Occipital lobe (tissue), 2 donors: ENCODE measurements around the gene FGF4. TPM values are rescaled to one million over a fixed set of nuclear protein-coding genes. Genes with fewer than 3 reads are reported as not detected.

Source experiments
- DNase-seq: peaks from one replicate; lab custom pipeline; 2025; lab: John Stamatoyannopoulos, UW
- total RNA-seq: library from RNA; depleted of rRNA; stranded (reverse); fragments of >200 nt; gene quantifications from one replicate; pipeline ENCODE4 v1.2.3, GENCODE V29; 2014

FGF4 gene
- total RNA-seq, 1 donor from 2014 or later, result not detected

DNA sequence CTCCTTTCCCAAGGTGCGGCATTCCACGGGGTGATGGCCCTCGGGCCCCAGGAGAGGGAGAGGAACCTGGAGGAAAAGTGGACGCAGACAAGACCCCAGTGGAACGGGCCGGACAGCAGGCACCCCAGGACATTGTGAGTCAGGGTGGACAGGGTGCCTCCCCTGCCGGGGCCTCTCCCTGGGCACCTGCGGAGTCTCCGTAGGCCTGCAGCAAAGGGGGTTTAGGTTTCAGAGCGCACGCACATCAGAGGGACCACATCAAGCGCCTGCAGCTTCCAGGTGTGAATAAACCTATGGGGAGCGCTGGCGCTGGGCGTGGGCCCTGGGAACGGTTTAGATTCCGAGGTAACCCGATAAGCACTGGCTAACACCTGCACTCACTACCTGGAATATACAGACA lies 48.7 kb downstream of the FGF4 start:
- DNase-seq, result no peak

DNA sequence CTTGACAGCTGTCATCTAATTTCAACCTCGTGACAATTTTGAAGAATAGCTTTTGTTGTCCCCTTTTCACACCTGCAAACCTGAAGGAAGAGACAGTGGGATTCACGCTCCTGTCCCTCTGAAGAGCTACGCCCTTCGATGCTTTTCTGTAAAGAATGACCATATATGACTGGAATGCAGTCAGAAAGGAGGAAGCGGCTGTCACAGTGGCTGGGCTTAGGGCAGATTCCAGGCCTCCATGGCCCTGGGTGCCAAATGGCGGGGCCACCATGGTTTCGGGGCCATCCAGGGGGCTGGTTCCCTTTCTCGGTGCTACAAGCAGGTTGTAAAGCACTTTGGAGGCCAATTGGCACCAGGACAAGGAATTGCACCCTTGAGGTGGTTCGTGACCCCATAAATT lies 49.1 kb downstream of the FGF4 start:
- no peak for DNase-seq

DNA sequence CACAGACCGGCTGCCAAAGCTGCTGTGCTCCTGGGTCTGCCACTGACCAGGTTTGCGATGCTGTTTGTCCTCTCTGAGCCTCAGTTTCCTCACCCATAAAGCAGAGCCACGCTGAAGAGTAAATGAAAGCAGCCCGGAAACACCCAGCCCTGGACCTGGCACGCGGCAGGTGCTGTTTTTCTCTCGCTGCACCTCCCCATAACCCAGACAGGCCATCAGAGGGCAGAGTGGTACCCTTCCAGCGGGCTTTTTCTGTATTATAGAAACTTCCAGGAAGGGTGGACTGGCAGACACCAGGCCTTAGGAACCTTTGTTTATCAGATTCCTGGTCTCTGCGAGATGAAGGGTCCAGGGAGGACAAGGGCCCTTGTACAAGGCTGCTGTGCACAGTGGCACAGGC lies 53.4 kb downstream of the FGF4 start:
- DNase-seq, result no peak

DNA sequence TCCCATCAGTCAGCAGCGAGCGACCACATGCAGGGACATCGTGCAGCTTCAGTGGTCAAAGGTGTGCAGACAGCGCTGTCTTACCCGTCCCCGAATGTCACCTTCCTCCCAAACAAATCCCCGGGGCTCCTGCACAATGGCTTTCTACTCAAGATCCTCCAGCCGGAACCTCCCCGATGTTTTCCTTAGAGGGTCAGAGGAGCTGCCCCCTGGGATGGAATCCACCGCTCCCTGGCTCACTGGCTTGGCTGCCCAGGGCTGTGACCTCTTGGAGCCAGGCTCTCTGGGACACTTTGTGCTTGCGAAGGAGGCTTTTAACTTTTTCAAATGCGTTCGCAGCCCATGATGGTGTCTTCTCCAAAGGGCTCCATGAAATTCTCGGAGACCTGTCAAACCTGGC lies 54.0 kb downstream of the FGF4 start:
- no peak for DNase-seq

Other genes with a start within 250 kb of the FGF4 start
- gene CCND1, start 134.2 kb downstream of the FGF4 start, total RNA-seq, result 14.0 TPM
- gene LTO1, start 100.0 kb downstream of the FGF4 start, total RNA-seq, result 17.9 TPM
- not detected for gene FGF19, start 71.3 kb downstream of the FGF4 start, total RNA-seq
- gene FGF3, start 44.1 kb upstream of the FGF4 start, total RNA-seq, result not detected